ENCODE data around the gene DYNC1LI2. TPM values are rescaled to one million over a fixed set of nuclear protein-coding genes. Genes with fewer than 3 reads are reported as not detected.
A peak's percentile ranks its signal among the peaks of the same experiment; 100 is the strongest.

DYNC1LI2 gene
- total RNA-seq, 1 donor from 2014 or later, result 76.6 TPM

DNA sequence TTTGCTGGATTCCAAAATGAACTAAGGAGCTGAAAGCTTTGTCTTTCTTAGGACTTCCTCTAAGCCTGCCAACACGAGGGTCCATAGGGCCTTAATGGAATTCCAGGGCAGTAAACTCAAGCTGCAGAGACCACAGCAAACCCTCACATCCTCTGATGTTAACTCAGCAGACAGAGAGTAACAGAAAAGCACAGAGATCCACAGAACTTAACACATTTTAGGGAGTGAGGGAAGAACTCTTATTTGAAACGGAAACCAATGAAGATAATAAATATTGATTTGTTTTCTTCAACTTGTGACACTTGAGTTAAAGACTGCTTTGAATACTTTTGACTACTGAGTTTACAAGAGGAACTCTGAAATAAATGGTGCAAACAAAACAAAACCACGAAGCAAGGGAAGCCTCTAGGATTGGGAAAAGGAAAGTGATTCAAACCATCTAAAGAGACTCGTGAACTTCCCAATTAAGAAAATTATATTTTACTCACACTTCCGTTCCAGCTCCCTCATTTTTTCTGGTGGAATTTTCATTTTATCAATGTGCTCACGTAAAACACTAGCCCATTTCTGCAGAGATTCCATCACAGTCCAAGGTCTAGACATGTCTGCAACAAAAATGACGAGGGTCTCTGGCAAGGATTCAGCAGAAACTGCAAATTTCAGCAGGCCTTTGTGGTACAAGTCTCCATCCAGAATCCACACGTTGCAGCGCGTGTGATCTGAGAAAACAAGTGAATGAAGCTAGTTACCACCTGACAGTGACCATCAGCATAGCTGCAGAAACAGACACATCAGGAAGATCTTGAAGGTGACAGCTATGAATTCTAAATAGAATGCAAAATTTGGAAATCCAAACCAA lies 9.2 kb downstream of the DYNC1LI2 start:
- no peak for DNase-seq (ENCODE audit: missing footprints)
- peak; percentile 29 for ATAC-seq
- intact Hi-C loops (cut with DNase I), result no loop called here

DNA sequence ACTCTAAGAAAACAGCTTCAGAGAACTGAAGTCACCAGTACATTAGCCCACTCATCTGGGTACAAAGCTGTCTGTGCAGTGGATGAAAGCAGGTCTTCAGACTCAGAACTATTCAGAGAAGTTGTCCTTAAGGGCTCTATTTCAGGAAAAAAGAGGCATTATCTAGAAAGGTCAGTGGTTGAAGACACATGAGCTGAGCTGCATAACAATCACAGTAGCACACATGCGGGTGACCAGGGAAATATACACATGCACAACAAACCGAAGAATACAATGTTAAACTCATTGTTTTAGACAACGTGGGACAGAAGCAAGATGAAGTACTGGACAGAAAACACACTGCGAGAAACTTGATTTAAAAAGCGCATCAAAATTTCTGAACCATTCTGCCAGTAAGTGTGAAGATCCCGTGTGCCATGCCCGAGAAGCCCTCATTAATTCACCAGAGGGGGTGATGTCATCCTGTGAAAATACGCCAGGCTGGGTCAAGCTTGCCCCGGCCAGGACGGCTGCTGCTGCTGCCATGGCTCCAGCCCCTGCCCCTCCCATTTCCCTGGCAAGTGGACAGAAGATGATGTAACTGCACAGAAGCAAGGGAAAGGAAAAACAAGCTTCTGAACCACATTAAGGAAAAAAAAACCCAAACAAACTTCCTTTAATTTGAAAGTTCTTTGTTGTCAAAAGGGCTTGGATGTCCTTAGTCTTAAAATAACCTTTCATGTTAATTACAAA lies 10.1 kb downstream of the DYNC1LI2 start:
- DNase-seq (ENCODE audit: missing footprints) (peak; percentile 88), ATAC-seq (peak; percentile 96)
- intact Hi-C loops (cut with DNase I), result no loop called here

DNA sequence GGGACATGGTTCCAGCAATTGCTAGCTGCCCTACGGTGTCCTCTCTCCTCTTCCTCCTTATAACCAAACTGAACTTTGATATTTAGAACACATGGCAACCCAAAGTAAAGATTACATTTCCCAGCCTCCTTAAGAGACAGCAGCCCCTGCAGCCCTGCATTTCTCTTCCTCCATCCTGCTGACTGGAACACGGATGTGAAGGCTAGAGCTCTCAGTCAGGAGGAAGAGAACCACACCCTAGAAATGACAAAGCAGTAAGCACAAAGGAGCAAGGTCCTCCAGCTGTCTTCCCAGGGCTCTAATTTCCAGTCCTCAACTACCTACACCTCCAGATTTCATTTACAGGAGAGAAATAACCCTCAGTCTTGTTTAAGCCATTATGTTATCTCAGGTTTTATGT lies 10.9 kb downstream of the DYNC1LI2 start:
- peak; percentile 45 for ATAC-seq
- DNase-seq (ENCODE audit: missing footprints), result no peak
- intact Hi-C loops (cut with DNase I), result no loop called here

DNA sequence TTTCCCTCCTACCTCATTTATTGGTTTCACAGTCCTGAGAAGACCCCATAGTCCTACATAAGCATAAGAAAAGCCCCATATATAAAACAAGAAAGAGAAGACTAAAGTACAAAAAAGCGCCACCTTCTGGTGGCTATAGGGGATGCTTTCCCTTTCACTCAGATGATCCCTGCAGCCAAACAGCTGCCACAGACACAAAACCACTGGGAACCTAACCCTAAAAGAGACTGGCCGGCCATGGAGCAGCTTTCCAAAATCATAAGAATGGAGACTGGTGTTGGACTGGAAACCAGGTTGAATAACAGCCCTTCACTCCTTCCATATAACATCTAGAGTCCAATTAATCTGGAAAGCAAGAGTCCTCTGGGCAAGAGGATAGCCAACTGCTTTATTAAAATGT lies 11.4 kb downstream of the DYNC1LI2 start:
- intact Hi-C loops (cut with DNase I), result no loop called here
- DNase-seq (ENCODE audit: missing footprints) (no peak), ATAC-seq (no peak)

DNA sequence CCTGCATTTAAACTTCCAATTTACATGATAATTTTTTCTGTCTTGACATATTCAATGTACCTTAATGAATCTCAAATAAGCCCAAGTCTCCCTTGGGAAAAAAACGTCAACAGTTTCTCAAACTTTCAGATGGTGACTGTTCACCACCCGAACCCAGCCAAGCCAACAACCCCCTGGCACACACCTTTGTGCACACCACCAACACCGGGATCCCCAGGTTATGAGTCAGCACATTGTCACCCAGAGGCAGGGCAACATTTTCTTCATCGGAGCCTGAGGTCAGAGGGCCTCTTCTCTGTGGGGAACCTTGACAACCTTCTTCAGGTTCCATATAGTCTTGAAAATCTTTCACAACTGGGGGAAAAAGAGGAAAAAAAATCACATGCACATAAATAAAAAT lies 15.5 kb downstream of the DYNC1LI2 start:
- intact Hi-C loops (cut with DNase I), result loop anchor here (10.0 kb wide), 1 partner anchor 89 kb away; no protein-coding TSS in a partner anchor
- DNase-seq (ENCODE audit: missing footprints) (no peak), ATAC-seq (no peak)

- DNase-seq (ENCODE audit: missing footprints) (no peak), ATAC-seq (no peak)
- intact Hi-C loops (cut with DNase I), result loop anchor here (10.0 kb wide), 1 partner anchor 94 kb away; no protein-coding TSS in a partner anchor
Observed at GRCh38 chr16:66731101-66731500, 20.3 kb downstream of the DYNC1LI2 start.

DNA sequence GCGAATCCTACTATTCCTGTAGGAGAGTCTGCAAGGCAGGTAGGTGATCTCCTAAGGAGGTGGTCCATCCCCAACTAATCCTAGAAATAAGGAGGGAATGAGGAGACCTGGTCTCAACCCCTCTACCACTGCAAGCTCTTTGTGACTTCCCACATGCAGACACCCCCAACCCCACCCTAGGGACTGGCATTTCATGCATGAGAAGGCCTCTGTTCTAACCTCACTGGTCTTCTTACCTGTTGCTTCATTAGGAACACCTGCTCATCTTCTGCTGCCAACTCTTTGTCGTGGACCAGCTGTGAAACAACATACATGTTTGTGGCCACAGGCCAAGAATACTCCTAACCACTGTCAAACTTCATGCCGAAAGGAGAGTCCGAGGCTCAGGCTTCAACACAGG lies 22.6 kb downstream of the DYNC1LI2 start:
- intact Hi-C loops (cut with DNase I), result loop anchor here (2.0 kb wide), 1 partner anchor 140 kb away; no protein-coding TSS in a partner anchor
- peak; percentile 21 for ATAC-seq

DNA sequence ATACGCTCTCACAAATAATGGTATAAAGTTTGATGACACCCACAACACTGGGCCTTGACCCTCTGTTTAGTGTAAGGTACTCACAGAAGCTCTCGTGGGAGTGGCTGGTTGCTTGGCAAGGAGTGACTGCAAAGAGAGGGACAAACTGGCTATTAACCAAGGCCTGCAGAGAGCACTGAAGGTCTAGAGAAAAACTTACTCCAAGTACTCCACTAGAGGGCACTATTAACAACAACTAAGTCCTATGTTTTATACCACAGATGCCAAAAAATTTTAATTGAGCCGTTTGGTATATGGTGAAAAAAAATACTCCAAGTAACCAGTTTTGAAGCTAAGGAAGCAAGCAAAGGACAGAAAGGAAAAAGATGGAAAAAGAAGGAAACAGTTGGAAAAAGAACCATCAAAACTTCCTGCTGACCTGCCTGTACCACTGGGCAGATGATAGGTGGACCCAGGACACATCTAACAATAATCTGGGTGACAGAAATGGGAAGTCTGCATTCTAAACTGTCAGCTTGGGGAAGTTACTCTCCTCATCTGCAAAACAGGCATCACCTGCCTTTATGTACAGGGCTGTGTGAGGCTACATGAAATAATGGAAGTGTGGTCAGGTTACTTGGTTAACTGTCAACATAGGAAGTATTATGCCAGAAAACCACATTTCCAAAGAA lies 23.2 kb downstream of the DYNC1LI2 start:
- ATAC-seq (peak; percentile 77), DNase-seq (ENCODE audit: missing footprints) (no peak)
- intact Hi-C loops (cut with DNase I), result loop anchor here (2.0 kb wide), 1 partner anchor 141 kb away; no protein-coding TSS in a partner anchor

More for the DNA sequence above, 22.6 kb downstream of the DYNC1LI2 start:
- DNase-seq (ENCODE audit: missing footprints), result no peak

DNA sequence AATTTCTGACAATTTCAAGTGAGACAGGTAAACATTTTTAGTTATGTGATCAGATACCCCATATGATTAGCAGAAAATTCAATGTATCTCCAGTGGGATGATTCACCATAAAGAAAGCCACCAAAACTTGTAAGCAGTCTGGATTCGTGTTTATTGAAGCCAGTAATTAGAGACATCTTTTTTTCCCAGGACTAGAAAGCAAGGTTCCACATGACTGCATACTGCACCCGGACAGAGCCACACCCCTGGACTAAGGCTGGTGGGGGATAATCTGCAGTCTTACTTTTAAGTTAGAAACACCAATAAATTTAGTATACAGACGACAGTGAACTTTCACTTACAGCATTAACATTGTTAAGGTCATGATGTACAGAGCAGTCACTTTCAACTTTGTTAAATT lies 30.6 kb downstream of the DYNC1LI2 start:
- intact Hi-C loops (cut with DNase I), result no loop called here
- ATAC-seq (no peak), DNase-seq (ENCODE audit: missing footprints) (no peak)

- intact Hi-C loops (cut with DNase I), result no loop called here
Observed at GRCh38 chr16:66719246-66719645, 32.2 kb downstream of the DYNC1LI2 start.

GRCh38 chr16:66717776-66718175 lies 33.6 kb downstream of the DYNC1LI2 start:
- no peak for ATAC-seq
- DNase-seq (ENCODE audit: missing footprints), result no peak
- intact Hi-C loops (cut with DNase I), result no loop called here

More at GRCh38 chr16:66719246-66719645, 32.2 kb downstream of the DYNC1LI2 start:
- no peak for ATAC-seq
- DNase-seq (ENCODE audit: missing footprints), result no peak

GRCh38 chr16:66717112-66717675 lies 34.2 kb downstream of the DYNC1LI2 start:
- DNase-seq (ENCODE audit: missing footprints) (no peak), ATAC-seq (peak; percentile 66)
- intact Hi-C loops (cut with DNase I), result no loop called here

GRCh38 chr16:66714654-66715307 lies 36.6 kb downstream of the DYNC1LI2 start:
- intact Hi-C loops (cut with DNase I), result no loop called here
- DNase-seq (ENCODE audit: missing footprints) (no peak), ATAC-seq (no peak)

- ATAC-seq (no peak), DNase-seq (ENCODE audit: missing footprints) (no peak)
- intact Hi-C loops (cut with DNase I), result no loop called here
Observed at GRCh38 chr16:66714062-66714461, 37.3 kb downstream of the DYNC1LI2 start.

GRCh38 chr16:66713076-66713475 lies 38.3 kb downstream of the DYNC1LI2 start:
- intact Hi-C loops (cut with DNase I), result no loop called here
- ATAC-seq, result no peak
- DNase-seq (ENCODE audit: missing footprints), result no peak

GRCh38 chr16:66712512-66712911 lies 38.9 kb downstream of the DYNC1LI2 start:
- intact Hi-C loops (cut with DNase I), result no loop called here
- ATAC-seq, result no peak

GRCh38 chr16:66711581-66711980 lies 39.8 kb downstream of the DYNC1LI2 start:
- intact Hi-C loops (cut with DNase I), result no loop called here
- no peak for ATAC-seq
- no peak for DNase-seq (ENCODE audit: missing footprints)

More at GRCh38 chr16:66712512-66712911, 38.9 kb downstream of the DYNC1LI2 start:
- DNase-seq (ENCODE audit: missing footprints), result no peak

GRCh38 chr16:66706506-66706880 lies 44.9 kb downstream of the DYNC1LI2 start:
- ATAC-seq, result no peak
- no peak for DNase-seq (ENCODE audit: missing footprints)

More at GRCh38 chr16:66706506-66706880, 44.9 kb downstream of the DYNC1LI2 start:
- intact Hi-C loops (cut with DNase I), result no loop called here
